GM13976 (cell line): Measurements from ENCODE around the gene ANKDD1B.
"Not testable (repeated sequence)": the region's sequence is repeated elsewhere in the genome, so short reads cannot be mapped to it uniquely, and the experiment has no call there.

ENCODE experiments used
- DNase-seq: peaks from one replicate; pipeline ENCODE4 v3.0.0; 2012; ENCODE audit warnings: low spot score
- in situ Hi-C: fragments of 300-500 bp; cut with MboI; formaldehyde crosslinking; loops from one replicate; pipeline ENCODE4 v1.12.0; 2022; ENCODE audit warnings: low sequenced_read_pairs, mixed read lengths, inconsistent platforms; ENCODE audit not compliant: unreplicated experiment
- TF ChIP-seq, protein P1 (sequence below): IDR thresholded peaks from 2 replicates; pipeline ENCODE4 v1.5.1; 2012; ENCODE audit warnings: borderline replicate concordance, mild to moderate bottlenecking; ENCODE audit not compliant: insufficient read depth; ENCODE audit errors: extremely low read depth, missing control alignments, control extremely low read depth

ANKDD1B gene

DNA sequence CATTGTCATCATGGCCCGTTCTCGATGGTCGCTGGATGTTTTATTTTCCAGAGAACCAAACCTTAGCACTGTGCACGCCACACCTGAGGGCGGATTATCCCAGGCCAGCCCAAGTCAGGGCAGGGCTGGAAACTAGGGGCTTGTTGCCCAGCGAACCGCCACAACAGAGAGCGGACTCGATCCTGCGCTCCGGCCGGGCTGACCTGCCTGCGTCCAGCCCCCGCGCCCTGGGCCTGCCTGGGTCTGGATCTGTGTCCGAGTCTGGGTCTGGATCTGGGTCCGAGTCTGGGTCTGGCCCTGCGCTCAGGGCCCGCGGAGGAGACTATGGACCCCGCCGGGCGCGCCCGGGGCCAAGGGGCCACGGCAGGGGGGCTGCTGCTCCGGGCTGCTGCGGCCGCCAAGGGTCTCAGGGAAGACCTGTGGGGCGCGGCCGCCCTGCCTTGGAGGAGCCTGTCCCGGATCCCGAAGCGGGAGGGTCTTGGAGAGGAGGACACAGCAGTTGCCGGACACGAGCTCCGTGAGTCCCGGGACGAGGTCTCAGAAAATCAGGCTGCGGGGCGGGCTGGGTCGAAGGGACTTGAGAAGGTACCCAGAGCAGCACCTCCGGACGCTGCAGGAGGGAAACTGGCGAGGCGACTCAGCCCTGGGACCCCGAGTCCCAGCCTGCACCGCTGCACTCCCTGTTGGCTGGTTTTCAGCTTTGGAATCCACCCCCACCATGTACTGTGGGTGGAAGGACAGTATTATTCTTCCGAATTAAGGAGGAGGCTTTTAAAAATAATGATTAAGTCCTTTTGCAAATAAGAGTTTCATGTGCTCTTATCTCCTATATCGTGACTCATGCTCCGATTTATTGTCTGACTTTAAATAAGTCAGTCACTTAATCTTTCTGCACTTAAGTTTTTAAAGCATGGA lies at the start of gene ANKDD1B:
ANKDD1B (plus strand) TSS at position 143 of the 915 bp plus-strand sequence; CDS start at position 325, 182 bp downstream.
- in situ Hi-C loops = no loop called here
- peak; percentile 46 for DNase-seq
- TF ChIP-seq, protein P1, sequence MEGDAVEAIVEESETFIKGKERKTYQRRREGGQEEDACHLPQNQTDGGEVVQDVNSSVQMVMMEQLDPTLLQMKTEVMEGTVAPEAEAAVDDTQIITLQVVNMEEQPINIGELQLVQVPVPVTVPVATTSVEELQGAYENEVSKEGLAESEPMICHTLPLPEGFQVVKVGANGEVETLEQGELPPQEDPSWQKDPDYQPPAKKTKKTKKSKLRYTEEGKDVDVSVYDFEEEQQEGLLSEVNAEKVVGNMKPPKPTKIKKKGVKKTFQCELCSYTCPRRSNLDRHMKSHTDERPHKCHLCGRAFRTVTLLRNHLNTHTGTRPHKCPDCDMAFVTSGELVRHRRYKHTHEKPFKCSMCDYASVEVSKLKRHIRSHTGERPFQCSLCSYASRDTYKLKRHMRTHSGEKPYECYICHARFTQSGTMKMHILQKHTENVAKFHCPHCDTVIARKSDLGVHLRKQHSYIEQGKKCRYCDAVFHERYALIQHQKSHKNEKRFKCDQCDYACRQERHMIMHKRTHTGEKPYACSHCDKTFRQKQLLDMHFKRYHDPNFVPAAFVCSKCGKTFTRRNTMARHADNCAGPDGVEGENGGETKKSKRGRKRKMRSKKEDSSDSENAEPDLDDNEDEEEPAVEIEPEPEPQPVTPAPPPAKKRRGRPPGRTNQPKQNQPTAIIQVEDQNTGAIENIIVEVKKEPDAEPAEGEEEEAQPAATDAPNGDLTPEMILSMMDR = no peak

DNA sequence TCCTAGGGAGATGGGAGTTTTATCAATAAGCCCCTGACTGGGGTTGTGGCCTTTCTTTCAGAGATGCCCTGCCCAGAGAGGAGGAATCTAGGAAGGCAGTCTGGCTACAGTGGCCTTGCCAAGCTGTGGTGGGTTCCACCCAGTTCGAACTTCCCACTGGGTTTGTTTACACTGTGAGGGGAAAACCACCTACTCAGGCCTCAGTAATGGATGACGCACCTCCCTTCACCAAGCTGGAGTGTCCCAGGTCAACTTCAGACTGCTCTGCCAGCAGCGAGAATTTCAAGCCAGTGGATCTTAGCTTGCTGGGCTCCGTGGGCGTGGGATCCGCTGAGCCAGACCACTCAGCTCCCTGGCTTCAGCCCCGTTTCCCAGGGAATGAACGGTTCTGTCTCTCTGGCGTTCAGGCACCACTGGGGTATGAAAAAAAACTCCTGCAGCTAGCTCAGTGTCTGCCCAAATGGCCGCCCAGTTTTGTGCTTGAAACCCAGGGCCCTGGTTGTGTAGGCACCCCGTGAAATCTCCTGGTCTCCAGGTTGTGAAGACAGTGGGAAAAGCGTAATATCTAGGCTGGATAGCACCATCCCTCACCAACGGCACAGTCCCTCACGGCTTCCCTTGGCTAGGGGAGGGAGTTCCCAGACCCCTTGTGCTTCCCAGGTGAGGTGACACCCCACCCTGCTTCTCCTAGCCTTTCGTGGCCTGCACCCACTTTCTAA lies 45.1 kb upstream of the ANKDD1B start:
- DNase-seq, in situ Hi-C loops: not testable (repeated sequence)

DNA sequence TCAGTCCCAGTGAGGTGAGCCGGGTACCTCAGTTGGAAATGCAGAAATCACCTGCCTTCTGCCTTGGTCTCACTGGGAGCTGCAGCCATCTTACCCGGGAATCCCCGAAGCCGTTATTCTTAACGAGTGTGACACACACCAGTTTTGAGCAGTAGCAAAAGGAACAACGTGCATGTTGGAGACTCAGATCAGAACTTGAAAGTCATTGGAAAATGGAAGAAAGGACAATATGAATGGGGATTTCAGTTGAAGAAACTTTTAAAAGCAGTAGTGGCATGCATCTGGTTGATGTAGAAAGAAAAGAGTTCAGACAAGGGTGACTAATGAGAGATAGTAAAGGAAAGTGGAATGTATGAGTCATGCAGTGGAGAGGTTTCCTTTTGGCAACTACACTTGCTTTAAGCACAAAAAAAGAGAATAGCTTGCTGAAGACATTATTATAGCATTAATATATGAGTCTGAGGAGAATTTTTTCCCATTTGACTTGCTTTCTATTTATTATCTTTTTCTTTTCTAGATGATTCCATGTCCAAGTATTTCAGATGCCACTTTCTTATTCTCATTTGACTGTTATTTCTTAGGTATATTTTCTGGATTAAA lies 44.4 kb upstream of the ANKDD1B start:
- TF ChIP-seq, protein P1 = no peak
- in situ Hi-C loops = no loop called here
- DNase-seq = peak; percentile 51

- TF ChIP-seq, protein P1 = no peak
- peak; percentile 22 for DNase-seq
- in situ Hi-C loops = no loop called here
These were observed 43.5 kb upstream of the ANKDD1B start for GRCh38 chr5:75567710-75568109.

DNA sequence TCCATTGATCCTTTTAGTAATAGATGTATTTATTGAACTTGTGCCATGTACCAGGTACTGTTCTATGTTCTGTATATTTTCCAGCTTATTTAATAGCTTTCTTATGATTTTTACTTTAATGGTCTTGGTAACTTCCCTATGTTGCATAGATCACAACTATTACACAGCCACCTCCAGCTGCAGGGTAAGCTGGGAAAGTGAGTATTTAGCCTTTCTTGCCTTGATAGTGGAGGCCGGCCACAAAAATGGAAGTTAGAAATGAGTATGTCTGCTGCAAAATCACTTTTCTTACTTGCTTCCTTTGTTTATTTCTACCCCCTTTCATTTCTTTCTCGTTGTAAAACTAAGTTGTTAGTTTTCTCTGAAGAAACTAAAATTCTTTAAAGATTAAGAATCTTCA lies 43.1 kb upstream of the ANKDD1B start:
- in situ Hi-C loops = no loop called here
- TF ChIP-seq, protein P1 = no peak
- DNase-seq = no peak

DNA sequence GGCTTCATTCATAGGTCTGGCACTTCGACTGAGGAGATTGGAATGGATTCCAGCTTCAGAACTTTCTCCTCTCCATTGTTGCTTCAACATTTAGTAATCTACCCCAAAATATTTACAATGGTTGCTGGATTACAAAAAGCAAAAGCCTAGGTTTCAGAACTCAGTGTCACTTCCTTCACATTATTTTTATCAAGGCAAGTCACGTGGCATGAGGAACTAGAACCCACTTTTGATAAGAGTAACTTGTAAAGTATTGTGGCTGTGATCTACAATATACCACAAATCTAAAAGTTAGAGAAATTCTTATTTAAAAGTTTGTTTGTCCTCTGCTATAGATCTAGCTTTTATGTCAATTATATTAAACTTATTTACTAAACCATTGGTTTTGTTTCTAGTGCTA lies 39.7 kb upstream of the ANKDD1B start:
- TF ChIP-seq, protein P1 = no peak
- in situ Hi-C loops = no loop called here
- no peak for DNase-seq
